HepG2 (cell line): ENCODE results near the gene SLC35G2. TPM values are rescaled to one million over a fixed set of nuclear protein-coding genes. Genes with fewer than 3 reads are reported as not detected.

Experiments
- AKAP8 ChIP-seq: sonication (generic); formaldehyde crosslinking; IDR thresholded peaks from 2 replicates; pipeline ENCODE4 v1.5.1; 2020; ENCODE audit warnings: mild to moderate bottlenecking, missing genetic modification reagents
- CCAR2 ChIP-seq: fragments of 200-400 bp; formaldehyde crosslinking; optimal IDR thresholded peaks from 2 replicates; pipeline ENCODE3; 2018; ENCODE audit warnings: low read depth, mild to moderate bottlenecking, low read length, moderate library complexity
- FOXA1 ChIP-seq, 2 experiments: fragments of 450-650 bp in 1 of 2; sonication (generic) in 1 of 2; formaldehyde crosslinking in 1 of 2; IDR thresholded peaks; 2 replicates each; pipeline versions ENCODE4 v1.4.0 to v1.6.1; 2016 to 2020; ENCODE audit warnings: missing genetic modification reagents in 1 of 2
- GMEB2 ChIP-seq: IDR thresholded peaks from 2 replicates; pipeline ENCODE4 v1.6.1; 2016; ENCODE audit warnings: missing biosample characterization, missing genetic modification reagents, low read depth
- HNRNPL ChIP-seq: fragments of 200-400 bp; formaldehyde crosslinking; IDR thresholded peaks from 2 replicates; pipeline ENCODE4 v1.6.1; 2017; ENCODE audit warnings: mild to moderate bottlenecking, low read depth, low read length
- LRRFIP1 ChIP-seq: sonication (generic); formaldehyde crosslinking; conservative IDR thresholded peaks from 2 replicates; pipeline ENCODE4 v1.4.0; 2020; ENCODE audit warnings: missing genetic modification reagents
- MEIS2 ChIP-seq: sonication (generic); formaldehyde crosslinking; IDR thresholded peaks from 2 replicates; pipeline ENCODE4 v1.9.0; 2021; ENCODE audit warnings: mild to moderate bottlenecking, missing genetic modification reagents
- SCMH1 ChIP-seq: sonication (generic); formaldehyde crosslinking; IDR thresholded peaks from 2 replicates; pipeline ENCODE4 v1.9.0; 2021; ENCODE audit warnings: missing genetic modification reagents, mild to moderate bottlenecking, borderline replicate concordance
- SIX1 ChIP-seq: sonication (generic); formaldehyde crosslinking; IDR thresholded peaks from 2 replicates; pipeline ENCODE4 v1.4.0; 2020; ENCODE audit warnings: missing genetic modification reagents, borderline replicate concordance
- SMC3 ChIP-seq: IDR thresholded peaks from 2 replicates; pipeline ENCODE4 v1.6.1; 2011; ENCODE audit warnings: low read length, improper control_type of control experiment
- SPEN ChIP-seq: sonication (generic); formaldehyde crosslinking; IDR thresholded peaks from 2 replicates; pipeline ENCODE4 v1.5.1; 2020; ENCODE audit warnings: low read depth, mild to moderate bottlenecking, missing genetic modification reagents
- TEAD3 ChIP-seq: optimal IDR thresholded peaks from 2 replicates; pipeline ENCODE3; 2016; ENCODE audit warnings: borderline replicate concordance
- YEATS2 ChIP-seq: sonication (generic); formaldehyde crosslinking; IDR thresholded peaks from 2 replicates; pipeline ENCODE4 v1.4.0; 2020; ENCODE audit warnings: missing genetic modification reagents, borderline replicate concordance
- ZBTB39 ChIP-seq: sonication (generic); formaldehyde crosslinking; IDR thresholded peaks from 2 replicates; pipeline ENCODE4 v1.5.0; 2020; ENCODE audit warnings: missing genetic modification reagents
- ZNF44 ChIP-seq: sonication (generic); formaldehyde crosslinking; IDR thresholded peaks from 2 replicates; pipeline ENCODE4 v1.5.1; 2020; ENCODE audit warnings: mild to moderate bottlenecking, missing genetic modification reagents
- ZNF512 ChIP-seq: sonication (generic); formaldehyde crosslinking; IDR thresholded peaks from 2 replicates; pipeline ENCODE4 v1.4.0; 2020; ENCODE audit warnings: mild to moderate bottlenecking, missing genetic modification reagents
- ZNF547 ChIP-seq: sonication (generic); formaldehyde crosslinking; IDR thresholded peaks from 2 replicates; pipeline ENCODE4 v1.5.1; 2020; ENCODE audit warnings: mild to moderate bottlenecking, missing genetic modification reagents
- ZNF691 ChIP-seq: sonication (generic); formaldehyde crosslinking; IDR thresholded peaks from 2 replicates; pipeline ENCODE4 v1.4.0; 2020; ENCODE audit warnings: missing genetic modification reagents, low read depth, mild to moderate bottlenecking, borderline replicate concordance
- ZNF724P ChIP-seq: sonication (generic); formaldehyde crosslinking; IDR thresholded peaks from 2 replicates; pipeline ENCODE4 v1.8.0; 2022; ENCODE audit warnings: missing genetic modification reagents, borderline replicate concordance
- polyA plus RNA-seq, 8 experiments: library from polyadenylated mRNA; depleted of rRNA in 3 of 8; stranded (reverse) in 7 of 8; unstranded in 1 of 8; fragments of >200 nt; fragmentation: Illumina TruSeq in 4 of 8; extraction: Trizol in 4 of 8; gene quantifications; 2 replicates each; pipeline versions ENCODE4 v1.2.1 to v1.2.3, GENCODE V29; 2011 to 2016; ENCODE audit warnings: low read depth in 4 of 8, missing spikeins in 1 of 8, mixed read lengths in 1 of 8; ENCODE audit not compliant: insufficient read depth in 1 of 8
- total RNA-seq, 5 experiments: library from RNA; depleted of rRNA; stranded (reverse); fragments of >200 nt; fragmentation: Illumina TruSeq; extraction: Trizol; gene quantifications; 2 replicates each; pipeline ENCODE4 v1.2.3, GENCODE V29; 2016; ENCODE audit warnings: low read depth in 1 of 5

SLC35G2 gene
- total and polyA plus RNA-seq, 2 of the 13 experiments (the other 11 are each of a cell fraction or from before 2014, with no cell fraction given), result 7.6 to 10.3 TPM

GRCh38 chr3:136819731-136820679 is 1.1 kb downstream of the SLC35G2 start (continued):
- TF ChIP-seq ZBTB39 (CRISPR knock-in tag) (no peak), GMEB2 (no peak), ZNF691 (CRISPR knock-in tag) (no peak), ZNF547 (CRISPR knock-in tag) (no peak), SPEN (CRISPR knock-in tag) (no peak), HNRNPL (no peak), CCAR2 (no peak), LRRFIP1 (CRISPR knock-in tag) (no peak), YEATS2 (CRISPR knock-in tag) (peak; percentile 53; the same call in 1 of the 2 replicates), SMC3 (no peak), SIX1 (CRISPR knock-in tag) (no peak), TEAD3 (CRISPR knock-in tag) (no peak), ZNF512 (no peak), FOXA1 (IDR thresholded peaks at IDR 0.05) (no peak), FOXA1 (CRISPR knock-in tag; IDR thresholded peaks at IDR 0.05) (0 out of 2 replicates have a peak, but pooled peaks have one; percentile 9), MEIS2 (CRISPR knock-in tag) (no peak; the same call in 1 of the 2 replicates), ZNF724P (CRISPR knock-in tag) (no peak), ZNF44 (no peak), AKAP8 (no peak), SCMH1 (CRISPR knock-in tag) (no peak)
